K562 (cell line): ENCODE data around the gene ARFGEF2. TPM values are rescaled to one million over a fixed set of nuclear protein-coding genes. Genes with fewer than 3 reads are reported as not detected.
A peak's percentile ranks its signal among the peaks of the same experiment; 100 is the strongest.

ENCODE experiments used
- CEBPG ChIP-seq, 3 experiments: fragments of 200-800 bp in 1 of 3; sonication (Bioruptor generic) in 1 of 3; sonication (generic) in 1 of 3; formaldehyde crosslinking in 1 of 3; IDR thresholded peaks in 2 of 3; conservative IDR thresholded peaks in 1 of 3; 2 replicates each; pipeline versions ENCODE4 v1.6.1 to v1.8.0; 2016 to 2022; ENCODE audit warnings: missing compliant biosample characterization in 2 of 3, missing genetic modification characterization in 2 of 3, mild to moderate bottlenecking in 1 of 3, missing genetic modification reagents in 1 of 3
- HDGF ChIP-seq: fragments of 450-650 bp; IDR thresholded peaks from 2 replicates; pipeline ENCODE4 v1.6.1; 2016
- HIVEP1 ChIP-seq: fragments of 250-450 bp; sonication (Bioruptor Pico); IDR thresholded peaks from 2 replicates; pipeline ENCODE4 v1.4.0; 2020; ENCODE audit warnings: mild to moderate bottlenecking
- HNRNPL ChIP-seq: fragments of 200-400 bp; formaldehyde crosslinking; IDR thresholded peaks from 2 replicates; pipeline ENCODE4 v1.6.1; 2017; ENCODE audit warnings: low read depth, mild to moderate bottlenecking, low read length
- HOXB6 ChIP-seq: fragments of 250-450 bp; sonication (Bioruptor Pico); IDR thresholded peaks from 2 replicates; pipeline ENCODE4 v1.5.1; 2022; ENCODE audit warnings: mild to moderate bottlenecking, borderline replicate concordance
- MNT ChIP-seq, 2 experiments: fragments of 450-650 bp; conservative IDR thresholded peaks; 2 replicates each; pipeline ENCODE4 v1.6.1; 2017; ENCODE audit warnings: mild to moderate bottlenecking in 2 of 2, moderate library complexity in 2 of 2
- PREB ChIP-seq: sonication (generic); formaldehyde crosslinking; IDR thresholded peaks from 2 replicates; pipeline ENCODE4 v1.8.1; 2023; ENCODE audit warnings: mild to moderate bottlenecking, missing genetic modification reagents
- PTTG1 ChIP-seq: fragments of 450-650 bp; IDR thresholded peaks from 2 replicates; pipeline ENCODE4 v1.6.1; 2016; ENCODE audit warnings: low read depth, mild to moderate bottlenecking, missing genetic modification characterization, missing compliant biosample characterization
- THRB ChIP-seq: fragments of 450-650 bp; formaldehyde crosslinking; conservative IDR thresholded peaks from 2 replicates; pipeline ENCODE4 v1.4.0; 2022; ENCODE audit warnings: mild to moderate bottlenecking, missing genetic modification characterization
- UBTF ChIP-seq, 2 experiments: IDR thresholded peaks; 2 replicates each; pipeline ENCODE4 v1.6.1; 2012; ENCODE audit warnings: improper control_type of control experiment in 2 of 2, low read depth in 2 of 2, low read length in 2 of 2, borderline replicate concordance in 1 of 2
- ZKSCAN3 ChIP-seq: fragments of 250-450 bp; sonication (Bioruptor Pico); IDR thresholded peaks from 2 replicates; pipeline ENCODE4 v1.4.0; 2020
- polyA plus RNA-seq, 8 experiments: library from polyadenylated mRNA; depleted of rRNA in 4 of 8; stranded (reverse) in 5 of 8; unstranded in 3 of 8; fragments of >200 nt; fragmentation: Nextera tagmentation in 2 of 8; fragmentation: Illumina TruSeq in 1 of 8; extraction: Ambion mirVana in 2 of 8; extraction: Trizol in 1 of 8; gene quantifications; 2 replicates each; pipeline versions ENCODE4 v1.2.1 to v1.2.3, GENCODE V29; 2011 to 2014; ENCODE audit warnings: inconsistent platforms in 1 of 8, missing spikeins in 1 of 8
- total RNA-seq, 7 experiments: library from RNA; depleted of rRNA in 6 of 7; stranded (reverse); fragments of >200 nt in 6 of 7; fragmentation: Illumina TruSeq in 2 of 7; extraction: Trizol in 2 of 7; gene quantifications; 2 replicates each; pipeline versions ENCODE4 v1.2.1 to v1.2.3, GENCODE V29; 2011 to 2021; ENCODE audit warnings: low replicate concordance in 1 of 7
- TF ChIP-seq, protein P1 (sequence below): fragments of 200-800 bp; sonication (Bioruptor generic); IDR thresholded peaks from 2 replicates; pipeline ENCODE4 v1.6.1; 2017; ENCODE audit warnings: missing genetic modification characterization, missing compliant biosample characterization
- TF ChIP-seq, protein P2 (sequence below), 3 experiments: fragments of 200-800 bp in 1 of 3; fragments of 250-450 bp in 1 of 3; fragments of 450-650 bp in 1 of 3; sonication (Bioruptor Pico) in 1 of 3; sonication (Bioruptor generic) in 1 of 3; formaldehyde crosslinking in 1 of 3; IDR thresholded peaks; 2 replicates each; pipeline versions ENCODE4 v1.6.1 to v1.8.0; 2016 to 2022; ENCODE audit warnings: mild to moderate bottlenecking in 2 of 3, missing genetic modification characterization in 2 of 3, missing compliant biosample characterization in 1 of 3, moderate library complexity in 1 of 3

ARFGEF2 gene
- total and polyA plus RNA-seq, 9 of the 15 experiments (the other 6 are each of a cell fraction or from before 2014, with no cell fraction given) = 4.2 to 18.8 (median 13.7) TPM

- TF ChIP-seq UBTF (IDR thresholded peaks at IDR 0.05; ENCODE audit: borderline replicate concordance in 1 of 2, low read depth in 2 of 2, low read length in 2 of 2) (no peak), THRB (CRISPR knock-in tag) (peak; percentile 91; the same call in 1 of the 2 replicates), PREB (no peak), CEBPG (CRISPR knock-in tag; IDR thresholded peaks at IDR 0.05) (no peak), CEBPG (tag; conservative IDR thresholded peaks at IDR 0.05 in 1 of 2, IDR thresholded peaks at IDR 0.05 in 1 of 2) (no peak), PTTG1 (tag) (no peak), HNRNPL (no peak), HDGF (peak; percentile 86), ZKSCAN3 (CRISPR knock-in tag) (no peak), HIVEP1 (CRISPR knock-in tag) (0 out of 2 replicates have a peak, but pooled peaks have one; percentile 25), HOXB6 (CRISPR knock-in tag) (no peak), MNT (conservative IDR thresholded peaks at IDR 0.05) (no peak)
- TF ChIP-seq, protein P1, sequence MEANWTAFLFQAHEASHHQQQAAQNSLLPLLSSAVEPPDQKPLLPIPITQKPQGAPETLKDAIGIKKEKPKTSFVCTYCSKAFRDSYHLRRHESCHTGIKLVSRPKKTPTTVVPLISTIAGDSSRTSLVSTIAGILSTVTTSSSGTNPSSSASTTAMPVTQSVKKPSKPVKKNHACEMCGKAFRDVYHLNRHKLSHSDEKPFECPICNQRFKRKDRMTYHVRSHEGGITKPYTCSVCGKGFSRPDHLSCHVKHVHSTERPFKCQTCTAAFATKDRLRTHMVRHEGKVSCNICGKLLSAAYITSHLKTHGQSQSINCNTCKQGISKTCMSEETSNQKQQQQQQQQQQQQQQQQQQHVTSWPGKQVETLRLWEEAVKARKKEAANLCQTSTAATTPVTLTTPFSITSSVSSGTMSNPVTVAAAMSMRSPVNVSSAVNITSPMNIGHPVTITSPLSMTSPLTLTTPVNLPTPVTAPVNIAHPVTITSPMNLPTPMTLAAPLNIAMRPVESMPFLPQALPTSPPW (CRISPR knock-in tag) = no peak
- TF ChIP-seq, protein P2, sequence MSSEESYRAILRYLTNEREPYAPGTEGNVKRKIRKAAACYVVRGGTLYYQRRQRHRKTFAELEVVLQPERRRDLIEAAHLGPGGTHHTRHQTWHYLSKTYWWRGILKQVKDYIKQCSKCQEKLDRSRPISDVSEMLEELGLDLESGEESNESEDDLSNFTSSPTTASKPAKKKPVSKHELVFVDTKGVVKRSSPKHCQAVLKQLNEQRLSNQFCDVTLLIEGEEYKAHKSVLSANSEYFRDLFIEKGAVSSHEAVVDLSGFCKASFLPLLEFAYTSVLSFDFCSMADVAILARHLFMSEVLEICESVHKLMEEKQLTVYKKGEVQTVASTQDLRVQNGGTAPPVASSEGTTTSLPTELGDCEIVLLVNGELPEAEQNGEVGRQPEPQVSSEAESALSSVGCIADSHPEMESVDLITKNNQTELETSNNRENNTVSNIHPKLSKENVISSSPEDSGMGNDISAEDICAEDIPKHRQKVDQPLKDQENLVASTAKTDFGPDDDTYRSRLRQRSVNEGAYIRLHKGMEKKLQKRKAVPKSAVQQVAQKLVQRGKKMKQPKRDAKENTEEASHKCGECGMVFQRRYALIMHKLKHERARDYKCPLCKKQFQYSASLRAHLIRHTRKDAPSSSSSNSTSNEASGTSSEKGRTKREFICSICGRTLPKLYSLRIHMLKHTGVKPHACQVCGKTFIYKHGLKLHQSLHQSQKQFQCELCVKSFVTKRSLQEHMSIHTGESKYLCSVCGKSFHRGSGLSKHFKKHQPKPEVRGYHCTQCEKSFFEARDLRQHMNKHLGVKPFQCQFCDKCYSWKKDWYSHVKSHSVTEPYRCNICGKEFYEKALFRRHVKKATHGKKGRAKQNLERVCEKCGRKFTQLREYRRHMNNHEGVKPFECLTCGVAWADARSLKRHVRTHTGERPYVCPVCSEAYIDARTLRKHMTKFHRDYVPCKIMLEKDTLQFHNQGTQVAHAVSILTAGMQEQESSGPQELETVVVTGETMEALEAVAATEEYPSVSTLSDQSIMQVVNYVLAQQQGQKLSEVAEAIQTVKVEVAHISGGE (CRISPR knock-in tag; IDR thresholded peaks at IDR 0.05) = no peak; a peak in 1 of 6 replicates
Observed at GRCh38 chr20:48920527-48921167, 864 bp upstream of the ARFGEF2 start (continued).
